Hepatocyte (in vitro differentiated cells): Measurements from ENCODE around the gene XXYLT1.

Source experiments
- EZH2 ChIP-seq: fragments of 200-600 bp; sonication (generic); IDR thresholded peaks from 2 replicates; pipeline ENCODE4 v1.6.1; 2016; ENCODE audit warnings: antibody characterized with exemption, mild to moderate bottlenecking, borderline replicate concordance
- TF ChIP-seq, protein P1 (sequence below): fragments of 200-600 bp; sonication (generic); IDR thresholded peaks from 2 replicates; pipeline ENCODE4 v1.5.1; 2016; ENCODE audit warnings: antibody characterized with exemption, mild to moderate bottlenecking; ENCODE audit not compliant: poor library complexity

DNA sequence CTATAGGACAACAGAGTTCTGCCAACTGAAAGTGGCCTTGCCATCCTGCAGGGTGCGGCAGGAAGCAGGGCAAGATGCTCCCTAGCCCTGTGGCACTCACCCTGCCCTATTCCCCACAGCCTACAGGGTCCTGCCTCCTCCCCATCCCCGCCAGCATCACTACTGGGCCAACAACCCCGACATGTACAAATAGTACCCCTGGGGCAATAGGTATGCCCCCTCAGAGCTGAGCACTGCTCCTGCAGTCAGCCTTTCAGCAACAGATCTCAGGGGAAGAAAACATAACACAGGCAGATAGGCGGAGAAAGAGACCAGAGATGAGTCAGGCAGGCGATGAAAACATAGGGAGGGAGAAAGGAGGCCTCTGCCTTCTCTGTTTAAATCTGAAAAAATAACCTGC is 74.7 kb downstream of the XXYLT1 start:
- TF ChIP-seq, protein P1, sequence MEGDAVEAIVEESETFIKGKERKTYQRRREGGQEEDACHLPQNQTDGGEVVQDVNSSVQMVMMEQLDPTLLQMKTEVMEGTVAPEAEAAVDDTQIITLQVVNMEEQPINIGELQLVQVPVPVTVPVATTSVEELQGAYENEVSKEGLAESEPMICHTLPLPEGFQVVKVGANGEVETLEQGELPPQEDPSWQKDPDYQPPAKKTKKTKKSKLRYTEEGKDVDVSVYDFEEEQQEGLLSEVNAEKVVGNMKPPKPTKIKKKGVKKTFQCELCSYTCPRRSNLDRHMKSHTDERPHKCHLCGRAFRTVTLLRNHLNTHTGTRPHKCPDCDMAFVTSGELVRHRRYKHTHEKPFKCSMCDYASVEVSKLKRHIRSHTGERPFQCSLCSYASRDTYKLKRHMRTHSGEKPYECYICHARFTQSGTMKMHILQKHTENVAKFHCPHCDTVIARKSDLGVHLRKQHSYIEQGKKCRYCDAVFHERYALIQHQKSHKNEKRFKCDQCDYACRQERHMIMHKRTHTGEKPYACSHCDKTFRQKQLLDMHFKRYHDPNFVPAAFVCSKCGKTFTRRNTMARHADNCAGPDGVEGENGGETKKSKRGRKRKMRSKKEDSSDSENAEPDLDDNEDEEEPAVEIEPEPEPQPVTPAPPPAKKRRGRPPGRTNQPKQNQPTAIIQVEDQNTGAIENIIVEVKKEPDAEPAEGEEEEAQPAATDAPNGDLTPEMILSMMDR: no peak
- TF ChIP-seq EZH2: no peak
